OCI-LY1 (cell line): ENCODE data around the gene SREBF1.
A peak's percentile ranks its signal among the peaks of the same experiment; 100 is the strongest.

Source experiments
- H2AFZ ChIP-seq: fragments of 200-600 bp; sonication (generic), shearing (Covaris generic); 2 replicates; pipeline ENCODE4 v1.6.0; 2014; ENCODE audit warnings: antibody characterized with exemption, mild to moderate bottlenecking, low read length
- H3F3A ChIP-seq: fragments of 200-600 bp; sonication (generic), shearing (Covaris generic); 2 replicates; pipeline ENCODE4 v1.6.0; 2014; ENCODE audit warnings: mild to moderate bottlenecking, antibody characterized with exemption, low read length, moderate library complexity; ENCODE audit not compliant: insufficient read depth
- H3K27ac ChIP-seq: fragments of 200-600 bp; sonication (generic); 2 replicates; pipeline ENCODE4 v1.5.1; 2014; ENCODE audit warnings: low read length, mixed run types, mild to moderate bottlenecking, low read depth; ENCODE audit not compliant: poor library complexity, severe bottlenecking
- H3K27me3 ChIP-seq: fragments of 200-600 bp; sonication (generic); 2 replicates; pipeline ENCODE4 v1.6.0; 2014; ENCODE audit warnings: antibody characterized with exemption, mild to moderate bottlenecking, low read length, moderate library complexity; ENCODE audit not compliant: insufficient read depth
- H3K36me3 ChIP-seq: fragments of 200-600 bp; sonication (generic); 2 replicates; pipeline ENCODE4 v1.6.1; 2014; ENCODE audit warnings: mild to moderate bottlenecking, antibody characterized with exemption, low read length, moderate library complexity, mixed read lengths; ENCODE audit not compliant: insufficient read depth
- H3K4me1 ChIP-seq: fragments of 200-600 bp; sonication (generic); 2 replicates; pipeline ENCODE4 v1.5.1; 2014; ENCODE audit warnings: mild to moderate bottlenecking, low read length, moderate library complexity; ENCODE audit not compliant: insufficient read depth, severe bottlenecking
- H3K4me2 ChIP-seq: fragments of 200-600 bp; sonication (generic), shearing (Covaris generic); 2 replicates; pipeline ENCODE4 v1.6.1; 2014; ENCODE audit warnings: low read length
- H3K4me3 ChIP-seq: fragments of 200-600 bp; sonication (generic); 2 replicates; pipeline ENCODE4 v1.5.1; 2014; ENCODE audit warnings: low read length, low read depth, mild to moderate bottlenecking, mixed read lengths; ENCODE audit not compliant: poor library complexity, severe bottlenecking
- H3K79me2 ChIP-seq: fragments of 200-600 bp; shearing (Covaris generic); 2 replicates; pipeline ENCODE4 v1.6.1; 2016; ENCODE audit warnings: mixed run types, low read length, mixed read lengths; ENCODE audit not compliant: insufficient read depth
- H3K9ac ChIP-seq: fragments of 200-600 bp; sonication (generic), shearing (Covaris generic); 2 replicates; pipeline ENCODE4 v1.6.1; 2014; ENCODE audit warnings: mild to moderate bottlenecking, low read length, mixed read lengths
- H3K9me2 ChIP-seq: fragments of 200-600 bp; sonication (generic), shearing (Covaris generic); 2 replicates; pipeline ENCODE4 v1.6.1; 2014; ENCODE audit warnings: low read depth, mild to moderate bottlenecking, low read length, mixed read lengths
- H3K9me3 ChIP-seq: fragments of 200-600 bp; shearing (Covaris generic); 2 replicates; pipeline ENCODE4 v1.6.1; 2014; ENCODE audit warnings: low read length, mixed read lengths
- H4K20me1 ChIP-seq: fragments of 200-600 bp; sonication (generic), shearing (Covaris generic); 2 replicates; pipeline ENCODE4 v1.6.0; 2016; ENCODE audit warnings: mild to moderate bottlenecking, low read length; ENCODE audit not compliant: insufficient read depth
- CTCF ChIP-seq: fragments of 200-600 bp; sonication (generic), shearing (Covaris generic); IDR thresholded peaks from 2 replicates; pipeline ENCODE4 v1.5.1; 2017; ENCODE audit warnings: mild to moderate bottlenecking, antibody characterized with exemption, low read length, moderate library complexity, mixed read lengths
- EZH2 ChIP-seq: fragments of 200-600 bp; sonication (generic), shearing (Covaris generic); IDR thresholded peaks from 2 replicates; pipeline ENCODE4 v1.8.0; 2017; ENCODE audit warnings: borderline replicate concordance, mixed run types, mild to moderate bottlenecking, antibody characterized with exemption, low read length, moderate library complexity, mixed read lengths

Gene SREBF1

GRCh38 chr17:17833658-17834357 is 3.0 kb downstream of the SREBF1 start:
- peaks cover 65% of the 10 kb centered on the region for H3K4me1 ChIP-seq
- H3K79me2 ChIP-seq = 0 out of 2 replicates have a peak, but pooled peaks cover 2% of the 10 kb centered on the region
- no peak overlapping the region for H3K4me3 ChIP-seq
- peak overlapping the region; percentile 97; the same call in 1 of the 2 replicates for H3K4me2 ChIP-seq
- no peaks in the 10 kb centered on the region for H4K20me1 ChIP-seq
- TF ChIP-seq CTCF (no peak), EZH2 (no peak)
- peak overlapping the region; percentile 92 for H3K27ac ChIP-seq
- no peaks in the 10 kb centered on the region for H3K9me2 ChIP-seq
- no peaks in the 10 kb centered on the region for H3K27me3 ChIP-seq
- 0 out of 2 replicates have a peak, but pooled peaks cover 2% of the 10 kb centered on the region for H3F3A ChIP-seq
- H3K9me3 ChIP-seq = no peaks in the 10 kb centered on the region
- no peak overlapping the region for H2AFZ ChIP-seq
- H3K9ac ChIP-seq = peak overlapping the region; percentile 97; the same call in 1 of the 2 replicates
- H3K36me3 ChIP-seq = peaks cover 18% of the 10 kb centered on the region

GRCh38 chr17:17832032-17832363 is 4.8 kb downstream of the SREBF1 start:
- H3K27me3 ChIP-seq = no peaks in the 10 kb centered on the region
- H3K4me1 ChIP-seq = peaks cover 65% of the 10 kb centered on the region
- H3K36me3 ChIP-seq = peaks cover 22% of the 10 kb centered on the region
- H3K9me3 ChIP-seq = no peaks in the 10 kb centered on the region
- no peak overlapping the region for H3K4me3 ChIP-seq
- H3K79me2 ChIP-seq = 0 out of 2 replicates have a peak, but pooled peaks cover 2% of the 10 kb centered on the region
- H4K20me1 ChIP-seq = no peaks in the 10 kb centered on the region
- no peak overlapping the region for H3K4me2 ChIP-seq
- 0 out of 2 replicates have a peak, but pooled peaks cover 2% of the 10 kb centered on the region for H3F3A ChIP-seq
- H3K9ac ChIP-seq = no peak overlapping the region
- H3K27ac ChIP-seq = peak overlapping the region; percentile 30
- no peak for TF ChIP-seq CTCF
- no peak for TF ChIP-seq EZH2
- no peak overlapping the region for H2AFZ ChIP-seq
- H3K9me2 ChIP-seq = no peaks in the 10 kb centered on the region

- H3K4me3 ChIP-seq = no peak overlapping the region
- TF ChIP-seq CTCF (no peak), EZH2 (no peak)
- H3F3A ChIP-seq = 0 out of 2 replicates have a peak, but pooled peaks cover 2% of the 10 kb centered on the region
- no peaks in the 10 kb centered on the region for H3K9me3 ChIP-seq
- H3K79me2 ChIP-seq = 0 out of 2 replicates have a peak, but pooled peaks cover 2% of the 10 kb centered on the region
- peaks cover 25% of the 10 kb centered on the region for H3K36me3 ChIP-seq
- peak overlapping the region; percentile 30 for H3K27ac ChIP-seq
- H3K27me3 ChIP-seq = no peaks in the 10 kb centered on the region
- H3K9me2 ChIP-seq = no peaks in the 10 kb centered on the region
- no peak overlapping the region for H3K4me2 ChIP-seq
- peaks cover 69% of the 10 kb centered on the region for H3K4me1 ChIP-seq
- H3K9ac ChIP-seq = no peak overlapping the region
- no peaks in the 10 kb centered on the region for H4K20me1 ChIP-seq
- H2AFZ ChIP-seq = no peak overlapping the region
Observed at GRCh38 chr17:17831208-17832031, 5.4 kb downstream of the SREBF1 start.
